Astrocyte (in vitro differentiated cells and primary cell): ENCODE results near the gene CNGB1. TPM values are rescaled to one million over a fixed set of nuclear protein-coding genes. Genes with fewer than 3 reads are reported as not detected.
"Not testable (repeated sequence)": the region's sequence is repeated elsewhere in the genome, so short reads cannot be mapped to it uniquely, and the experiment has no call there.

Source experiments
- DNase-seq: peaks from one replicate; pipeline ENCODE4 v3.0.0-alpha.2; 2010; ENCODE audit warnings: low read depth
- FAIRE-seq: peaks from 2 replicates; lab custom pipeline; 2011; peaks lifted over from hg19 to GRCh38; lab: Jason Lieb, UNC
- H2AFZ ChIP-seq: 2 replicates; pipeline ENCODE4 v1.6.0; 2012; ENCODE audit warnings: low read depth, low read length, inconsistent platforms
- H3K27ac ChIP-seq: 2 replicates; pipeline ENCODE4 v1.5.1; 2011; ENCODE audit warnings: low read depth, low read length, inconsistent platforms
- H3K27me3 ChIP-seq: 2 replicates; pipeline ENCODE4 v1.6.0; 2011; ENCODE audit warnings: low read length, inconsistent platforms; ENCODE audit not compliant: insufficient read depth
- H3K36me3 ChIP-seq: 2 replicates; pipeline ENCODE4 v1.5.1; 2011; ENCODE audit warnings: low read length, inconsistent platforms; ENCODE audit not compliant: insufficient read depth
- H3K4me1 ChIP-seq: 2 replicates; pipeline ENCODE4 v1.5.1; 2011; ENCODE audit warnings: low read length, inconsistent platforms; ENCODE audit not compliant: insufficient read depth
- H3K4me2 ChIP-seq: 2 replicates; pipeline ENCODE4 v1.6.0; 2012; ENCODE audit warnings: low read length, inconsistent platforms
- H3K4me3 ChIP-seq: 2 replicates; pipeline ENCODE4 v1.5.1; 2011; ENCODE audit warnings: low read depth, mild to moderate bottlenecking, low read length, inconsistent platforms; ENCODE audit not compliant: insufficient read depth
- H3K79me2 ChIP-seq: 2 replicates; pipeline ENCODE4 v1.6.0; 2012; ENCODE audit warnings: mild to moderate bottlenecking, low read length, inconsistent platforms; ENCODE audit not compliant: insufficient read depth
- H3K9ac ChIP-seq: 2 replicates; pipeline ENCODE4 v1.6.0; 2012; ENCODE audit warnings: mild to moderate bottlenecking, low read length, inconsistent platforms
- H3K9me3 ChIP-seq: 2 replicates; pipeline ENCODE4 v1.5.1; 2012; ENCODE audit warnings: low read depth, mild to moderate bottlenecking, low read length, inconsistent platforms; ENCODE audit not compliant: insufficient read depth
- H4K20me1 ChIP-seq: 2 replicates; pipeline ENCODE4 v1.6.0; 2012; ENCODE audit warnings: low read length, inconsistent platforms; ENCODE audit not compliant: insufficient read depth
- H3K27ac Mint-ChIP-seq: one replicate; pipeline ENCODE4 v1.8.0; 2021; ENCODE audit warnings: mild to moderate bottlenecking, mixed read lengths; ENCODE audit not compliant: unreplicated experiment
- H3K27me3 Mint-ChIP-seq: one replicate; pipeline ENCODE4 v1.8.0; 2021; ENCODE audit warnings: low read depth, mixed read lengths; ENCODE audit not compliant: unreplicated experiment
- H3K36me3 Mint-ChIP-seq: one replicate; pipeline ENCODE4 v1.8.0; 2021; ENCODE audit warnings: low read depth, mixed read lengths; ENCODE audit not compliant: unreplicated experiment
- H3K4me1 Mint-ChIP-seq: one replicate; pipeline ENCODE4 v1.8.0; 2021; ENCODE audit warnings: low read depth, mixed read lengths; ENCODE audit not compliant: unreplicated experiment
- H3K4me3 Mint-ChIP-seq: one replicate; pipeline ENCODE4 v1.8.0; 2021; ENCODE audit warnings: mild to moderate bottlenecking, moderate library complexity, mixed read lengths; ENCODE audit not compliant: unreplicated experiment
- H3K9me3 Mint-ChIP-seq: one replicate; pipeline ENCODE4 v1.8.0; 2021; ENCODE audit warnings: mild to moderate bottlenecking, mixed read lengths; ENCODE audit not compliant: unreplicated experiment
- EZH2 ChIP-seq: IDR thresholded peaks from 2 replicates; pipeline ENCODE4 v1.6.1; 2012; ENCODE audit warnings: mild to moderate bottlenecking, low read length, inconsistent platforms; ENCODE audit not compliant: insufficient read depth
- total RNA-seq: library from RNA; stranded (reverse); gene quantifications from 2 replicates; pipeline ENCODE4 v1.2.1, GENCODE V29; 2021
- TF ChIP-seq, protein P1 (sequence below): IDR thresholded peaks from 2 replicates; pipeline ENCODE4 v1.5.1; 2011; ENCODE audit warnings: low read depth, mild to moderate bottlenecking, inconsistent platforms, low read length, moderate library complexity; ENCODE audit not compliant: insufficient read depth

The CNGB1 gene
- total RNA-seq, 1 donor from 2014 or later: not detected

DNA sequence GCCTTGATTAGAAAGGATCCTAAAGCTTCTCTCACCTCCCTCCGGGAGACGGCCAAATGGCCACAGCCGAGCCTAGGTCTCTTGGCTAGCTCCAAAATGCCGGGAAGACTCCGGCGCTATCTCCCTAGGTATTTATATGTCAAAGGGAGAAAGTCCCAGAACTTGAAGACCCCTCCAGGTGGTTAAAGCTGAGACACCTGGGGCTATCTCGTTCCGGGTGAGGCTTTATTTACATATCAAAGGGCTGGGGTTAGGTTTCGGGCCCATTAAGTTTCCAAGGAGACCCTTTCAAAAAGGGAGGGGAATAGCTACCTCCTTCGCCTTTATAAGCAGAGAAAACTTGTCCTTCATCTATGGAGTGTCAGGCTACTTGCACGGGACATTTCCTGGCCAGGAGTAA, 97.7 kb downstream of the CNGB1 start:
- Histone ChIP-seq H3K4me3 (no peak overlapping the region), H4K20me1 (no peaks in the 10 kb centered on the region), H3K79me2 (no peaks in the 10 kb centered on the region), H3K4me1 (peaks cover 18% of the 10 kb centered on the region), H3K9me3 (no peaks in the 10 kb centered on the region), H2AFZ (no peak overlapping the region), H3K4me2 (no peak overlapping the region), H3K36me3 (no peaks in the 10 kb centered on the region), H3K9ac (no peak overlapping the region), H3K27me3 (peaks cover 2% of the 10 kb centered on the region), H3K27ac (no peak overlapping the region)
- no peak overlapping the region for H3K4me3 Mint-ChIP-seq
- H3K27me3 Mint-ChIP-seq: peaks cover 8% of the 10 kb centered on the region
- no peak for DNase-seq
- H3K36me3 Mint-ChIP-seq: no peaks in the 10 kb centered on the region
- no peaks in the 10 kb centered on the region for H3K9me3 Mint-ChIP-seq
- H3K27ac Mint-ChIP-seq: no peak overlapping the region
- FAIRE-seq: no peak
- H3K4me1 Mint-ChIP-seq: peaks cover 8% of the 10 kb centered on the region
- TF ChIP-seq, protein P1, sequence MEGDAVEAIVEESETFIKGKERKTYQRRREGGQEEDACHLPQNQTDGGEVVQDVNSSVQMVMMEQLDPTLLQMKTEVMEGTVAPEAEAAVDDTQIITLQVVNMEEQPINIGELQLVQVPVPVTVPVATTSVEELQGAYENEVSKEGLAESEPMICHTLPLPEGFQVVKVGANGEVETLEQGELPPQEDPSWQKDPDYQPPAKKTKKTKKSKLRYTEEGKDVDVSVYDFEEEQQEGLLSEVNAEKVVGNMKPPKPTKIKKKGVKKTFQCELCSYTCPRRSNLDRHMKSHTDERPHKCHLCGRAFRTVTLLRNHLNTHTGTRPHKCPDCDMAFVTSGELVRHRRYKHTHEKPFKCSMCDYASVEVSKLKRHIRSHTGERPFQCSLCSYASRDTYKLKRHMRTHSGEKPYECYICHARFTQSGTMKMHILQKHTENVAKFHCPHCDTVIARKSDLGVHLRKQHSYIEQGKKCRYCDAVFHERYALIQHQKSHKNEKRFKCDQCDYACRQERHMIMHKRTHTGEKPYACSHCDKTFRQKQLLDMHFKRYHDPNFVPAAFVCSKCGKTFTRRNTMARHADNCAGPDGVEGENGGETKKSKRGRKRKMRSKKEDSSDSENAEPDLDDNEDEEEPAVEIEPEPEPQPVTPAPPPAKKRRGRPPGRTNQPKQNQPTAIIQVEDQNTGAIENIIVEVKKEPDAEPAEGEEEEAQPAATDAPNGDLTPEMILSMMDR: no peak
- no peak for TF ChIP-seq EZH2

GRCh38 chr16:57872764-57873163, 98.2 kb downstream of the CNGB1 start:
- not testable (repeated sequence) for H3K9me3 ChIP-seq, H3K4me3 Mint-ChIP-seq, H3K27ac ChIP-seq, H3K36me3 Mint-ChIP-seq, H3K9ac ChIP-seq, H4K20me1 ChIP-seq, H3K4me1 Mint-ChIP-seq, H3K27me3 Mint-ChIP-seq, H3K9me3 Mint-ChIP-seq, FAIRE-seq, H3K27ac Mint-ChIP-seq, H3K79me2 ChIP-seq, H3K27me3 ChIP-seq, H2AFZ ChIP-seq, H3K36me3 ChIP-seq, DNase-seq, H3K4me2 ChIP-seq, H3K4me3 ChIP-seq
- peaks cover 18% of the 10 kb centered on the region for H3K4me1 ChIP-seq

GRCh38 chr16:57871456-57871855, 99.5 kb downstream of the CNGB1 start:
- TF ChIP-seq EZH2: no peak
- TF ChIP-seq, protein P1: no peak
- Mint-ChIP-seq H3K4me1 (peaks cover 13% of the 10 kb centered on the region), H3K4me3 (no peak overlapping the region), H3K9me3 (no peaks in the 10 kb centered on the region), H3K27ac (no peak overlapping the region), H3K36me3 (no peaks in the 10 kb centered on the region), H3K27me3 (peaks cover 8% of the 10 kb centered on the region)
- peak overlapping the region; percentile 53 for H3K27ac ChIP-seq
- peak overlapping the region; percentile 45 for H3K4me2 ChIP-seq
- H3K9me3 ChIP-seq: no peaks in the 10 kb centered on the region
- H4K20me1 ChIP-seq: no peaks in the 10 kb centered on the region
- DNase-seq: peak; percentile 78
- peak; percentile 82 for FAIRE-seq
- H3K4me3 ChIP-seq: no peak overlapping the region
- no peaks in the 10 kb centered on the region for H3K36me3 ChIP-seq
- H3K27me3 ChIP-seq: no peaks in the 10 kb centered on the region
- H3K4me1 ChIP-seq: peaks cover 18% of the 10 kb centered on the region
- H2AFZ ChIP-seq: no peak overlapping the region
- no peaks in the 10 kb centered on the region for H3K79me2 ChIP-seq
- H3K9ac ChIP-seq: no peak overlapping the region
